AG09319 (cell line): ENCODE measurements around the gene PRM1.

Experiments used
- DNase-seq: peaks from one replicate; pipeline ENCODE4 v3.0.0-alpha.2; 2010; ENCODE audit warnings: low read depth; ENCODE audit errors: extremely low read depth
- CTCF ChIP-seq: IDR thresholded peaks from 2 replicates; pipeline ENCODE4 v1.5.1; 2011; ENCODE audit warnings: low read depth, mild to moderate bottlenecking, inconsistent platforms, low read length, moderate library complexity

Gene PRM1

GRCh38 chr16:11312718-11313492 lies 31.8 kb upstream of the PRM1 start:
- no peak for TF ChIP-seq CTCF
- DNase-seq = peak; percentile 37

- no peak for DNase-seq
- no peak for TF ChIP-seq CTCF
These were observed 29.9 kb upstream of the PRM1 start for GRCh38 chr16:11310997-11311561.

GRCh38 chr16:11310634-11310977 lies 29.5 kb upstream of the PRM1 start:
- no peak for DNase-seq
- TF ChIP-seq CTCF = no peak

GRCh38 chr16:11309895-11310633 lies 28.9 kb upstream of the PRM1 start:
- TF ChIP-seq CTCF = no peak
- DNase-seq = no peak

- no peak for DNase-seq
- no peak for TF ChIP-seq CTCF
These were observed 27.6 kb upstream of the PRM1 start for GRCh38 chr16:11308493-11309283.

GRCh38 chr16:11307639-11308492 lies 26.7 kb upstream of the PRM1 start:
- no peak for DNase-seq
- TF ChIP-seq CTCF = no peak
